Prostate gland (tissue), 2 donors: Measurements from ENCODE around the gene CNTNAP2. TPM values are rescaled to one million over a fixed set of nuclear protein-coding genes. Genes with fewer than 3 reads are reported as not detected.

Source experiments
- DNase-seq: peaks from one replicate; pipeline ENCODE4 v3.0.0-alpha.2; 2019; ENCODE audit warnings: low spot score
- H3K27ac ChIP-seq, 2 donors: fragments of 200-600 bp; sonication (generic); 2 replicates each; pipeline ENCODE4 v1.5.1; 2017 to 2019
- H3K27me3 ChIP-seq: fragments of 200-600 bp; sonication (generic); replicated peaks from 2 replicates; pipeline ENCODE4 v1.5.1; 2019; ENCODE audit not compliant: insufficient read depth
- H3K36me3 ChIP-seq, 2 donors: fragments of 200-600 bp; sonication (generic); 1 replicate in 1 of 2; 2 replicates in 1 of 2; pipeline versions ENCODE4 v1.5.1 to v1.8.1; 2017 to 2019
- H3K4me1 ChIP-seq: fragments of 200-600 bp; sonication (generic); replicated peaks from 2 replicates; pipeline ENCODE4 v1.5.1; 2019
- H3K4me3 ChIP-seq, 2 donors: fragments of 200-600 bp; sonication (generic); 2 replicates each; pipeline ENCODE4 v1.5.1; 2017 to 2019
- H3K9me3 ChIP-seq: fragments of 200-600 bp; sonication (generic); 2 replicates; pipeline ENCODE4 v1.5.1; 2017
- POLR2A ChIP-seq: fragments of 450-650 bp; IDR thresholded peaks from one replicate; pipeline ENCODE4 v1.6.1; 2016; ENCODE audit warnings: antibody characterized with exemption, mild to moderate bottlenecking
- POLR2AphosphoS5 ChIP-seq: sonication (generic); formaldehyde crosslinking; IDR thresholded peaks from one replicate; pipeline ENCODE4 v1.6.1; 2017; ENCODE audit warnings: antibody characterized with exemption
- WGBS: methylation state at CpG from one replicate; pipeline ENCODE4 v1.1.5; 2018; 5-methylcytosine and 5-hydroxymethylcytosine counted together
- intact Hi-C: fragments of 100-400 bp; cut with DNase I; formaldehyde crosslinking; loops from one replicate; pipeline ENCODE4 v1.14.2; 2022
- total RNA-seq, 2 donors: library from RNA; depleted of rRNA; stranded (reverse); fragments of >200 nt; gene quantifications; one replicate each; pipeline ENCODE4 v1.1.0, GENCODE V29; 2016
- TF ChIP-seq, protein P1 (sequence below), 4 experiments: fragments of 200-600 bp in 2 of 4; fragments of 450-650 bp in 2 of 4; sonication (generic) in 2 of 4; IDR thresholded peaks; 1 replicate in 3 of 4; 2 replicates in 1 of 4; pipeline ENCODE4 v1.5.1; 2016 to 2019; ENCODE audit warnings: antibody characterized with exemption in 4 of 4, mild to moderate bottlenecking in 2 of 4, moderate library complexity in 2 of 4

CNTNAP2 gene
- total RNA-seq, 2 donors from 2014 or later = 10.6 to 43.7 TPM

DNA sequence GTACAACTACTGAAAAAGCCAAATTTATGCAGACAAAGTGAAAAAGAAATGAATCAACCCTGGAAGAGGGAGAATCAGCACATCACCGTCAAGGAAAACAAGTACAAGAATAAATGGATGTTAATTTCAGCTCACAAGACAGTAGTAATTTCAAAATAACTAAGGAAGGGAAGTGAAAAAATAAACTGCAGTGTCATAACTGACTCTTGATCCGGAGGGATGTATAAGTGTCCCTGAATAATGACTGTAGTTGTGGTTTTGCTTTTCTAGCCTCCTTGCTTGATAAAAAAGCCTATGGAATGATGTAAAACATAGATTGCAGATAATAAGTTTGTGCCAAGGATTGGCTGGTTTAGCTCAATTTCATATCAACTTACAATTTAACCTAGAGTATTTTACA is 1752.9 kb downstream of the CNTNAP2 start:
- H3K27me3 ChIP-seq = no peaks in the 10 kb centered on the region
- TF ChIP-seq POLR2A (no peak), POLR2AphosphoS5 (no peak)
- TF ChIP-seq, protein P1, sequence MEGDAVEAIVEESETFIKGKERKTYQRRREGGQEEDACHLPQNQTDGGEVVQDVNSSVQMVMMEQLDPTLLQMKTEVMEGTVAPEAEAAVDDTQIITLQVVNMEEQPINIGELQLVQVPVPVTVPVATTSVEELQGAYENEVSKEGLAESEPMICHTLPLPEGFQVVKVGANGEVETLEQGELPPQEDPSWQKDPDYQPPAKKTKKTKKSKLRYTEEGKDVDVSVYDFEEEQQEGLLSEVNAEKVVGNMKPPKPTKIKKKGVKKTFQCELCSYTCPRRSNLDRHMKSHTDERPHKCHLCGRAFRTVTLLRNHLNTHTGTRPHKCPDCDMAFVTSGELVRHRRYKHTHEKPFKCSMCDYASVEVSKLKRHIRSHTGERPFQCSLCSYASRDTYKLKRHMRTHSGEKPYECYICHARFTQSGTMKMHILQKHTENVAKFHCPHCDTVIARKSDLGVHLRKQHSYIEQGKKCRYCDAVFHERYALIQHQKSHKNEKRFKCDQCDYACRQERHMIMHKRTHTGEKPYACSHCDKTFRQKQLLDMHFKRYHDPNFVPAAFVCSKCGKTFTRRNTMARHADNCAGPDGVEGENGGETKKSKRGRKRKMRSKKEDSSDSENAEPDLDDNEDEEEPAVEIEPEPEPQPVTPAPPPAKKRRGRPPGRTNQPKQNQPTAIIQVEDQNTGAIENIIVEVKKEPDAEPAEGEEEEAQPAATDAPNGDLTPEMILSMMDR (IDR thresholded peaks at IDR 0.05) = no peak
- H3K4me1 ChIP-seq = no peaks in the 10 kb centered on the region
- intact Hi-C loops = no loop called here
- no peak overlapping the region for H3K4me3 ChIP-seq
- H3K27ac ChIP-seq = no peak overlapping the region
- no peak for DNase-seq
- H3K9me3 ChIP-seq = no peaks in the 10 kb centered on the region
- no peaks in the 10 kb centered on the region for H3K36me3 ChIP-seq
- WGBS = 74% methylated on average over 2 of the region's 2 CpGs

- whole genome bisulfite sequencing = 35% methylated on average over 9 of the region's 9 CpGs
- TF ChIP-seq POLR2A (no peak), POLR2AphosphoS5 (no peak)
- TF ChIP-seq, protein P1 (IDR thresholded peaks at IDR 0.05) = no peak
- H3K4me3 ChIP-seq = no peak overlapping the region
- no peak for DNase-seq
- no peaks in the 10 kb centered on the region for H3K27me3 ChIP-seq
- H3K4me1 ChIP-seq = no peaks in the 10 kb centered on the region
- H3K27ac ChIP-seq = no peak overlapping the region
- H3K9me3 ChIP-seq = no peaks in the 10 kb centered on the region
- H3K36me3 ChIP-seq = no peaks in the 10 kb centered on the region
- intact Hi-C loops = no loop called here
Measured at GRCh38 chr7:147878912-147879661, 1762.5 kb downstream of the CNTNAP2 start.

DNA sequence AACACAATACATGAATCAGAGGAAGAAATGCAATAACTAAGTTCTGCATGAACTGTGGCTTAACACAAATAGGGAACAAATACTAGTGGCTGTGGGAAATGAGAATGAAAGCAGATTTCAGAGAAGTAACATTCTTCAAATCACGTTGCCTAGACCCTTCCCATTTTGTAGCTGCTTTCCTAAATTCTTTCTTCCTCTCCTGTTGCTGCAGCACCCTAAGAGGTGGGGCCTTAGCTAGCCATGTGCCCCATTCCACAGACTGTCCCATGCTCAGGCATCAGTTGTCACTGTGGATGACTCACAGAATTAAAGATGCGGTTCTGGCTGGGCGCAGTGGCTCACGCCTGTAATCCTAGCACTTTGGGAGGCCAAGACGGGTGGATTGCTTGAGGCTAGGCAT is 1769.3 kb downstream of the CNTNAP2 start:
- H3K27ac ChIP-seq = no peak overlapping the region
- H3K4me1 ChIP-seq = no peaks in the 10 kb centered on the region
- DNase-seq = no peak
- TF ChIP-seq, protein P1 (IDR thresholded peaks at IDR 0.05) = no peak
- TF ChIP-seq POLR2AphosphoS5 = no peak
- no peak for TF ChIP-seq POLR2A
- no peaks in the 10 kb centered on the region for H3K27me3 ChIP-seq
- 91% methylated on average over 5 of the region's 5 CpGs for WGBS
- no peak overlapping the region for H3K4me3 ChIP-seq
- intact Hi-C loops = no loop called here
- H3K9me3 ChIP-seq = no peaks in the 10 kb centered on the region
- H3K36me3 ChIP-seq = no peaks in the 10 kb centered on the region

DNA sequence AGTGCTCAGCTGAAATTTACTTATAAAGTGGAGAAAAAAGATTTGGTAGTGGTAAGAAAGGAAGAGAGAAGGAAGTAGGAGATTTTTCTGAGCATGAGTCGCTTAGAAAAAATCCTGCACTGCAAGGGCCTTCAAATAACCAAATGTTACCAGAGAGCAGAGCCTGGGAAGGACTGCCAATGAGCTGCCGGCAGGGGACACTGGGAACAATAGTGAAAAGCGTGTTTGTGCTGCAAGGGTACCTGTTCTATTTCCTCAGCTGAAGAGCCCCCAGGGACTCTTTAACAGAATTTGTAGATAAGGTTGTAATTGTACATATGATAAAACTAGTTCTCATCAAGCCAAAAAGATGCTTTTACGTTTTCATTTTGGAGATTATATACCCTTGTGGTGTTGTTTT is 1777.7 kb downstream of the CNTNAP2 start:
- WGBS = 44% methylated on average over 4 of the region's 4 CpGs
- Histone ChIP-seq H3K27me3 (no peaks in the 10 kb centered on the region), H3K36me3 (no peaks in the 10 kb centered on the region), H3K4me3 (no peak overlapping the region), H3K9me3 (no peaks in the 10 kb centered on the region), H3K4me1 (no peaks in the 10 kb centered on the region), H3K27ac (no peak overlapping the region)
- intact Hi-C loops = no loop called here
- DNase-seq = no peak
- TF ChIP-seq, protein P1 (IDR thresholded peaks at IDR 0.05) = no peak

- DNase-seq = no peak
- TF ChIP-seq POLR2A (no peak), POLR2AphosphoS5 (no peak)
- TF ChIP-seq, protein P1 (IDR thresholded peaks at IDR 0.05) = no peak
- WGBS = 92% methylated on average over 7 of the region's 7 CpGs
- H3K27ac ChIP-seq = no peak overlapping the region
- H3K27me3 ChIP-seq = no peaks in the 10 kb centered on the region
- no peaks in the 10 kb centered on the region for H3K9me3 ChIP-seq
- H3K4me1 ChIP-seq = no peaks in the 10 kb centered on the region
- H3K36me3 ChIP-seq = no peaks in the 10 kb centered on the region
- intact Hi-C loops = no loop called here
- H3K4me3 ChIP-seq = no peak overlapping the region
Measured at GRCh38 chr7:147896121-147896520, 1779.5 kb downstream of the CNTNAP2 start.
